ENCODE results near the gene STIP1. TPM values are rescaled to one million over a fixed set of nuclear protein-coding genes. Genes with fewer than 3 reads are reported as not detected.

Gene STIP1
- total RNA-seq, 2 donors from 2014 or later, result 230 to 257 TPM

DNA sequence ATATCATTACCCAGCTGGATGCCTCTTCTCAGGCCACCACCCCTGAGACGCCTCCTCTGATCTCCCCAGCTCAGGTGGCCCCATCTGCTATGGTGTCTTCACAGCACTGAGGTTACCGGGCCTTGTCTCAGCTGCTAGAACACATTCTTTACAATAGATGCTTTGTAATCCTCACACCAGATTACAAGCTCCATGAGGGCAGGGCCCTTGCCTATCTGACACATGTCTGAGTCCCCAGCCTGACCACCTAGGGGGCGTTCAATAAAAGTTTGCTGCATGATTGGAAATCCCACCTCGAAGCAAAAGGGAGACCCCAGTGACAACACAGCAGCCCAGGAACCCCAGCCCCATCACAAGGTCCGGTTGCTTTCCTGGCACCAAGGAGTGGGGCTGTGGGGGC is 22.0 kb upstream of the STIP1 start:
- no peak overlapping the region for H3K4me3 ChIP-seq (ENCODE audit: low read length)
- H3K27me3 ChIP-seq (ENCODE audit: control insufficient read depth, insufficient read depth, low read length, poor library complexity, severe bottlenecking), result no peaks in the 10 kb centered on the region
- Mint-ChIP-seq H3K9me3 (no peaks in the 10 kb centered on the region), H3K36me3 (ENCODE audit: low read depth) (peaks cover 9% of the 10 kb centered on the region), H3K4me3 (no peak overlapping the region), H3K27me3 (ENCODE audit: insufficient read depth) (peaks cover 11% of the 10 kb centered on the region), H3K4me1 (peaks cover 8% of the 10 kb centered on the region), H3K27ac (no peak overlapping the region)
- H3K9me3 ChIP-seq (ENCODE audit: control insufficient read depth, low read length), result no peaks in the 10 kb centered on the region
- no peak overlapping the region for H3K27ac ChIP-seq (ENCODE audit: low read depth, low read length)
- DNase-seq, result no peak
- no peak for TF ChIP-seq CTCF (conservative IDR thresholded peaks at IDR 0.05)
- H3K4me1 ChIP-seq (ENCODE audit: control insufficient read depth, insufficient read depth, low read length), result peaks cover 4% of the 10 kb centered on the region
- 93 to 100% methylated on average over 2 to 5 of the region's 5 CpGs for WGBS, 2 experiments (ENCODE audit: insufficient coverage in 1 of 2, insufficient read length in 1 of 2)
- no peak overlapping the region for H3K9ac ChIP-seq (ENCODE audit: extremely low read depth, low read length, poor library complexity, severe bottlenecking)
- H3K36me3 ChIP-seq (ENCODE audit: control insufficient read depth, insufficient read depth, low read length), result no peaks in the 10 kb centered on the region

GRCh38 chr11:64164392-64165312 is 21.3 kb upstream of the STIP1 start:
- WGBS, 2 experiments (ENCODE audit: insufficient coverage in 1 of 2, insufficient read length in 1 of 2), result 77 to 80% methylated on average over 9 to 19 of the region's 20 CpGs
- Mint-ChIP-seq H3K27ac (no peak overlapping the region), H3K4me1 (peaks cover 9% of the 10 kb centered on the region), H3K9me3 (peaks cover under 1% of the 10 kb centered on the region), H3K4me3 (peak overlapping the region; percentile 65), H3K36me3 (ENCODE audit: low read depth) (peaks cover 9% of the 10 kb centered on the region), H3K27me3 (ENCODE audit: insufficient read depth) (peaks cover 12% of the 10 kb centered on the region)
- Histone ChIP-seq H3K27ac (ENCODE audit: low read depth, low read length) (no peak overlapping the region), H3K27me3 (ENCODE audit: control insufficient read depth, insufficient read depth, low read length, poor library complexity, severe bottlenecking) (no peaks in the 10 kb centered on the region), H3K4me3 (ENCODE audit: low read length) (peak overlapping the region; percentile 17), H3K4me1 (ENCODE audit: control insufficient read depth, insufficient read depth, low read length) (peaks cover 4% of the 10 kb centered on the region), H3K36me3 (ENCODE audit: control insufficient read depth, insufficient read depth, low read length) (no peaks in the 10 kb centered on the region), H3K9ac (ENCODE audit: extremely low read depth, low read length, poor library complexity, severe bottlenecking) (no peak overlapping the region), H3K9me3 (ENCODE audit: control insufficient read depth, low read length) (no peaks in the 10 kb centered on the region)
- peak; percentile 72 for DNase-seq
- no peak for TF ChIP-seq CTCF (conservative IDR thresholded peaks at IDR 0.05)

DNA sequence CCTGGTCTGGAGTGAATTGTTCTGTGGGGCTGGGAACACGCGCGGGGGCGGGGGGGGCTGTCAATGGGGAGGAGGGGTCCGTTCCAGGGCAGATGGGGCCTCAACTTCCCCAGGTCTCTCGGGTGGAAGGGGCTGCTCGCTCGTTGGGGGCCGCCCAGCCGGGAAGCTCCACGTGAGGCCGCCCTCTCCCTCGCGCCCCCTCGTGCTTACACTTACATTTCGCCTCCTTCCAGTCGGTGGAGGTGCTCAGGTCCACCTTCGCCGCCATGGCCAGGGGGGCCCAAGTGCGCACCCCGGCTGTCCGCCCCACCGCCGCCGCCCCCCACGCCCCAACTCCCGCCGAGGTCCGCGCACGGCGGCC is 20.5 kb upstream of the STIP1 start:
- H3K4me1 Mint-ChIP-seq, result peaks cover 12% of the 10 kb centered on the region
- H3K27me3 Mint-ChIP-seq (ENCODE audit: insufficient read depth), result peaks cover 15% of the 10 kb centered on the region
- 13% methylated on average over 32 of the region's 32 CpGs; no CpG with 5 or more reads in 1 of the 2 experiments for WGBS, 2 experiments (ENCODE audit: insufficient coverage in 1 of 2, insufficient read length in 1 of 2)
- Histone ChIP-seq H3K9ac (ENCODE audit: extremely low read depth, low read length, poor library complexity, severe bottlenecking) (no peak overlapping the region), H3K9me3 (ENCODE audit: control insufficient read depth, low read length) (no peaks in the 10 kb centered on the region), H3K36me3 (ENCODE audit: control insufficient read depth, insufficient read depth, low read length) (no peaks in the 10 kb centered on the region), H3K27ac (ENCODE audit: low read depth, low read length) (no peak overlapping the region), H3K4me3 (ENCODE audit: low read length) (peak overlapping the region; percentile 78), H3K27me3 (ENCODE audit: control insufficient read depth, insufficient read depth, low read length, poor library complexity, severe bottlenecking) (no peaks in the 10 kb centered on the region), H3K4me1 (ENCODE audit: control insufficient read depth, insufficient read depth, low read length) (peaks cover 4% of the 10 kb centered on the region)
- H3K4me3 Mint-ChIP-seq, result peak overlapping the region; percentile 65
- no peak for DNase-seq
- TF ChIP-seq CTCF (conservative IDR thresholded peaks at IDR 0.05), result peak; percentile 37
- peaks cover 6% of the 10 kb centered on the region for H3K9me3 Mint-ChIP-seq
- H3K36me3 Mint-ChIP-seq (ENCODE audit: low read depth), result peaks cover 7% of the 10 kb centered on the region
- H3K27ac Mint-ChIP-seq, result no peak overlapping the region

Measured in endodermal cell (in vitro differentiated cells).